ENCODE data around the gene NFKB1. TPM values are rescaled to one million over a fixed set of nuclear protein-coding genes. Genes with fewer than 3 reads are reported as not detected.
A peak's percentile ranks its signal among the peaks of the same experiment; 100 is the strongest.

The NFKB1 gene
- total and polyA plus RNA-seq, 9 of the 15 experiments (the other 6 are each of a cell fraction or from before 2014, with no cell fraction given): 2.4 to 14.5 (median 10.3) TPM

GRCh38 chr4:102503831-102504786, 3.0 kb downstream of the NFKB1 start (continued):
- TF ChIP-seq KLF13 (tag; IDR thresholded peaks at IDR 0.05; ENCODE audit: borderline replicate concordance, low read depth) (no peak), MEIS2 (IDR thresholded peaks at IDR 0.05; ENCODE audit: partially characterized antibody) (peak; percentile 58), SFPQ (IDR thresholded peaks at IDR 0.05; ENCODE audit: low read depth, low read length) (no peak)

- no peak overlapping the region for H3K4me3 ChIP-seq
- H3K4me2 ChIP-seq (ENCODE audit: insufficient read depth, low read length): no peak overlapping the region
- BruUV-seq (replicated peaks): no TSS peak
These were observed 3.8 kb downstream of the NFKB1 start for GRCh38 chr4:102504941-102505340.

More at GRCh38 chr4:102504941-102505340, 3.8 kb downstream of the NFKB1 start:
- Histone ChIP-seq H3K9me3 (replicated peaks; ENCODE audit: control insufficient read depth, insufficient read depth, low read depth, low read length) (no peaks in the 10 kb centered on the region), H3K27me3 (ENCODE audit: control insufficient read depth in 2 of 2, insufficient read depth in 2 of 2, low read length in 2 of 2) (no peaks in the 10 kb centered on the region), H3K27ac (ENCODE audit: extremely low read depth, low read depth, low read length) (no peak overlapping the region), H3K4me1 (replicated peaks in 1 of 2; ENCODE audit: control insufficient read depth in 2 of 2, insufficient read depth in 2 of 2, low read length in 2 of 2) (peaks cover 13 to 18% of the 10 kb centered on the region in 2 experiments; a peak in 4 of 5 replicates), H3K36me3 (ENCODE audit: control insufficient read depth, insufficient read depth, low read length) (no peaks in the 10 kb centered on the region), H3K9me1 (ENCODE audit: control insufficient read depth, insufficient read depth, low read length) (no peaks in the 10 kb centered on the region), H4K20me1 (replicated peaks; ENCODE audit: control insufficient read depth, insufficient read depth, low read length) (no peaks in the 10 kb centered on the region), H2AFZ (ENCODE audit: low read depth, low read length) (no peak overlapping the region), H3K9ac (ENCODE audit: insufficient read depth in 1 of 2, low read depth in 2 of 2, low read length in 2 of 2) (no peak overlapping the region; a peak in 1 of 4 replicates), H3K79me2 (ENCODE audit: control insufficient read depth, insufficient read depth, low read length) (peaks cover 29% of the 10 kb centered on the region)
- no peak for DNase-seq (ENCODE audit: extremely low read depth in 1 of 4, low spot score in 3 of 4)
- CTCF ChIA-PET (ENCODE audit: low intra/inter-chr PET ratio): no interaction called here
- WGBS (ENCODE audit: insufficient coverage, low coverage, missing lambda C conversion rate): 77% methylated on average over 1 of the region's 1 CpG
- intact Hi-C loops (cut with micrococcal nuclease): loop anchor here (5.0 kb wide), 4 partner anchors 58 to 502 kb away; partner anchors contain the start of gene UBE2D3
- no peak for ATAC-seq
- no peak for FAIRE-seq
- in situ Hi-C loops (cut with MboI): no loop called here
- TF ChIP-seq ZFP36 (IDR thresholded peaks at IDR 0.05; ENCODE audit: low read depth, low read length, partially characterized antibody) (no peak), CEBPG (CRISPR knock-in tag; IDR thresholded peaks at IDR 0.05) (no peak), CEBPG (tag; conservative IDR thresholded peaks at IDR 0.05 in 1 of 2, IDR thresholded peaks at IDR 0.05 in 1 of 2) (peak in 1 of 2 experiments; percentile 60; a peak in 2 of 4 replicates), ZC3H4 (CRISPR knock-in tag; IDR thresholded peaks at IDR 0.05; ENCODE audit: borderline replicate concordance) (no peak)
- POLR2A ChIA-PET: no interaction called here

Data from K562 (cell line).